ENCODE data around the gene KAT7.
A peak's percentile ranks its signal among the peaks of the same experiment; 100 is the strongest.

Gene KAT7

GRCh38 chr17:49814781-49815529 is 26.5 kb downstream of the KAT7 start:
- no peak for DNase-seq

- no peak for DNase-seq
These were observed 27.3 kb downstream of the KAT7 start for GRCh38 chr17:49815761-49816281.

DNA sequence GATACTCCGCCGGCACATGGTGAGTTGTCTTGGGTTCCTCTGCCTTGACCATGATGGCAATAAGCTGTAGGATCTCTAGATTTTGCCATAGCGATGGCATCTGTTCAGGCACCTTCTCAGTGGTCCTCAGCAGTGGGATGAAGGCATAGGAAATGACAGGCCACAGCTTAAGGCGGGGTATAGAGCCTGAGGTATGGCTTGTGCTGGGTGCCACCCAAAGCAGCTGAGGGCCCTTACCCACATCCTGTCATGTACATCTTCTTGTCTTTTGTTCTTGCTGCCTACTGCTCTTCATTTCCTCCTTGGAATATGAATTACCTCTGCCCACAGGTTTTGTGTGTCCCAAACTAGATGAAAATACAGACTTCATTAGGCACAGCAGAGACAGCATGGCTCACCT is 29.5 kb downstream of the KAT7 start:
- no peak for DNase-seq

DNA sequence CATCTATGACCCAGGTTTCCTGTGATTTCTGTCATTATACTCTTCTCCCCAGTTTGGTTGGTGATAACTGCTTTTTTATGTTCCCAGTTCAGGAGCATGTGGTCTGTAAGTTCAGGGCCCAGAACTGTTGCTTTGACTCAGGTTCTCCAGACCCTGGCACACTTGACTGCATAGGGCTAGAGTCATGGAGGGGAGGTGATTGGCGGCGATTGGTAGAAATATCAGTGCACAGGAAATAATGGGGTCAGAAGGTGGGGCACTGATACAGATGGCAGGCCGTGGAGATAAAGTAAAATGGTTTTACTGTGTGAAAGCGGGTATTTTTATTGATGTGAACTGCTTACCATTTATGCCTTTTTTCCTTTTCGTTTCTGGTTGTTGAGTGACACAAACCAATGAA is 30.7 kb downstream of the KAT7 start:
- no peak for DNase-seq

GRCh38 chr17:49819651-49820050 is 31.2 kb downstream of the KAT7 start:
- DNase-seq, result no peak

- DNase-seq, result no peak
These were observed 32.3 kb downstream of the KAT7 start for GRCh38 chr17:49820773-49821172.

- no peak for DNase-seq
These were observed 33.0 kb downstream of the KAT7 start for GRCh38 chr17:49821466-49821865.

DNA sequence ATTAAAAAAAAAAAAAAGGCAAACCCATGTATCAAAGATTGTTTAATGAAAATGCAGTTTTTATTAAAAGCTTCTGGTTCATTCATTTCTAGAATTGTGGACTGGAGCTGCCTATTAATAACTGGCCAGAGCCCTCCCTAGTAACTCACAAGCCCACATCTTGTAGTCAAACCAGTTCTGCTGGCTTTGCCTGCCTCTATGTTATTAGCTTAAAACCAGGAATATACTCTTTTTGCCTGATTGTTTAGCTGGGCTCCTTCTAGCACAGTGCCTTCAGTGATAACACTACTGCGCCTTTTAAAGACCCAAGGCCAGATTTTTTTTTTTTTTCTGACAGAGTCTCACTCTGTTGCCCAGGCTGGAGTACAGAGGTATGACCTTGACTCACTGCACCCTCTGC is 33.4 kb downstream of the KAT7 start:
- no peak for DNase-seq

- DNase-seq, result peak; percentile 43
These were observed 34.3 kb downstream of the KAT7 start for GRCh38 chr17:49822829-49823228.

DNA sequence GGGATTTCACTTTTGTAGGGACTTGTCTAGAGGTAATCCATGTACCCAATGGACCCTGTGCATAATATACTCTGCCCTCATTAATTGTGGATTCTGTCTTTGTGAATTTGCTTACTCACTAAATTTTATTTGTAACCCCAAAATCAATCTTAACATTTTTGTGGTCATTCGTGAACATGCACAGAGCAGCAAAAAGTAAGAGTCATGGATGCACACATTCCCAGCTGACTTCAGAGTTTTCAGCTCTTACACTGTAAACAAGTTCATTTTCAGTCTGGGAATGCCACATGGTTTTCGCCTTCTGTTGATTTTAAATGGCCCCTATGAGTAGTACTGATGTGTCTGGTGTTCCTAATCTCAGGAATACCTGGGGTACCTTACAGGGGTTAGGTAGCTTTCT is 35.1 kb downstream of the KAT7 start:
- peak; percentile 34 for DNase-seq

GRCh38 chr17:49825645-49826044 is 37.2 kb downstream of the KAT7 start:
- no peak for DNase-seq

DNA sequence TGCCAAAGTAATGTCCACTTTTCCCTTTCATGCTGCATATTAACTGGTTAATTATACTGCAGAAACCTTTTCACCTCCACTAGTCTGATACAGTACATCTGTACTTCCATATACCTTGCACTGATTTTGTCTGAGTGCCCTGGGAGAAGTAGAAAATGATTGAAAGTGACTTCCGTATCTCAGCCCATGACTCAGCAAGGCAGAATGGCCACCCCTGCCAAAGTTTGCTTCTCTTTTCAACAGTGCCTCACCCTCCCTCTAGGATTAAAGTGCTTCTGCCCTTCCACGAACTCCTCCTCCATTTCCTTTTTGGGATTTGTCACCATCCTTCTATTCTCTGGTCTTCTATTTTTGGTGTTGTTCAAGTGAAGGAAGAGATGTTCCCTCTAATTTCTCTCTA is 39.8 kb downstream of the KAT7 start:
- peak; percentile 46 for DNase-seq

- peak; percentile 20 for DNase-seq
These were observed 40.5 kb downstream of the KAT7 start for GRCh38 chr17:49829026-49829425.

DNA sequence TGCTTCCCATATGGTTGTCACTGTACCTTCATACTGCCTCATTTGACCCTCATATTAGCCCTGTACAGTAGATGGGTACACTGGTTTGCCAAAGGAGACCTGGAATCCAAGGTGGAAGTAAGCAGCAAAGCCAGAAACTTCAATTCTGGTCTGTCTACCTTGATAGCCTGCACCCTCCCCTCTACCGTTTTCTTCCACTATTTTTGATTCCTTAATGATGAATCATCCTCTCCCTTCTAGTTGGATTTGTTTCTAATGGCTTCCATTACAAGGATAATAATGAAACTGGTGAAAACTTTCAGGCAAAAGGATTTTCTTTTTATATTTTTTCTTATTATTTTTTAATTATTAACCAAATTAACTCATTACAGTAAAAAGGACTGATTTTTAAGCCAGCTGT is 42.1 kb downstream of the KAT7 start:
- peak; percentile 41 for DNase-seq

DNA sequence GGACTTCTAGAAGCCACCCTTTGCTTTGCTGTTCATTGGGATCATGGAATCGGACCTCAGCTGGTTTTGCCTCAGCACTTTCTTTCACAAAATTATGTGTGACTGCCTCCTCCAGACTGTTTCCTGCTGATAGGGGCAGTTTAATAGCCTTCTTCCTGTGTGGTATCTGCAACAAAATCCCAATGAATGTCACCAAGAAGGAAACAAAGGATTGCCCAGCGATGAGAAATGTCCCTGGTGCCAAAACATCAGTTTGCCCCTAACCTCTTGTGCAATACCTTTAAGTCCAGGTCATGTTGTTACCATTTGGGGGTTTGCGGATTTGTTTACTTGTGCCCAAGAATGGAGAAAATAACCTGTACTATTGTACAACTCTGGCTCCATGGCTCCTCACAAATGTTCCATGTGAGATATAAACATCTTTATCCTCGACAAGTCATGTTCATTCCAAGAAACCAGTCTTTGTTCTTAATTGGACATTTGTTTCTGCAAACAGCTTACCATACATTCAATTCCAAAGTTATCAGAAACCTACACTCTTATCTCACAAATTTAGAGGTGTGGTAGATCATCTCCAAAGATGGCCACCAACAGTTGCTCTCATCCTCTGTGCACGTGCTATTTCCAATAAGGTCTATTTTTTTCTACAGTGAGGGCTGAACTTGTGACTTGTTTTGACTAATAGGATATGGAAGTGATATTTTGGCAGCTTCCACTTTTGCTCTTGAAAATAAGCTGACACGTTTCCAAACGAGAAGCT is 44.5 kb downstream of the KAT7 start:
- no peak for DNase-seq

GRCh38 chr17:49834118-49834743 is 45.8 kb downstream of the KAT7 start:
- peak; percentile 20 for DNase-seq

DNA sequence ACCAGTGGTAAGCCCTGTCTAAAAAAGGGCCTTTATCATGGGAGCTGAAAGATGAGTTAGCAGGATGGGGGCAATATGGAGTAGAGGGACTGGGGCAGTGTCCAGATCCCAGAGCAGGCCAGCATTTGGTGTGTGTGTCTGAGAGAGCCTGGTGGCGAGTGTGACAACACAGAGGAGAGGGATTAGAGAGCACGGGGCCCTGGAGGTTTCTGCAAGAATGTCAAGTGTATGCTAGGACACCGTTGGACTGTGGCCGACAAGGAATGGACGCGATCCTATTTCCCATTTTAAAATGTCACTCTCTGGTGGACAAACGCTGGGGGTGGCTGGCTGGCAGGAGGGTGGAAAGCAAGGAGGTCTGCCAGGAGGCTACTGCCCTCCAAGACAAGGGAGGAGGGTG is 47.0 kb downstream of the KAT7 start:
- no peak for DNase-seq

DNA sequence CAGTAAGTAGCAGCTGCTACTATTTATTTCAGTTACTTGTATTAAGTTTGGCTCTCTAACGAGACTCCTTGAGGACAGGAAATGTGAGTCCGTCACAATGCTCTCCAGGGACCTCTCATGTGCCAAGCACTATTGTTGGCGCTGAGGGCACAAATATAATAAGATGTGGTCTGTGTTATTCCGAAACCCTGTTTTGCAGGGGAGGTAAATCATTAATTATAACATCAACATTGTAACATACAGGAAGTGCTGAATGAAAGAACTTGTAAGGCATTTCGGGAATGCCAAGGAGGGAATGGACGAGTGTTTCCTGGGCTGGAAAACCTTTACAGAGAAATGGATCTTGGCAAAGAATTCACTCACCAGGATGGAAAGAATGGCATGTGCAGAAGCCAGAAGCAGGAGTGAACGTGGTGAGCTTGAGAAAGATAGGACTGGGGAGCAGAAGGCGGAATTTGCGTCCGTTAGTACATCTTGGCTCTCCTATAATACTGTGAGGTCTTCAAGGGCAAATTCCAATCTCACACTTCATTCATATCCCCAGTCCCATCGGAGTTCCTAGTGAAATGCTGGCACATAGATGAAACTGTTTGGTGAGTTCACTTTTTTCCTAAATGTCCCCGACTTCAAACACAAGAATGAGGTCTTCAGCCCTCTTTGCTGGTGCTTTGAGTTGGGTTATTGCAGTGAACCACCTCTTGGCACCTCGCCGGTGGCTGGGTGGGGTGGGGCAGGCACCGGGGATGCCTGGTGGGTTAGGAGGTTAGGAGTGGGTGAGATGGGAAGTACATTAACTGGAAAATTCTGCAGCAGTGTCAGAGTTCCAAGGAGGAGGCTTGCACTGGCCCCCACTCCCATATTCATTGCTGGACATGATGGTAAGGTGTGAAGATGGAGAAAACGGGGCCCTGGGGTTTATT is 47.9 kb downstream of the KAT7 start:
- DNase-seq, result peak; percentile 82

GRCh38 chr17:49839455-49839854 is 51.0 kb downstream of the KAT7 start:
- DNase-seq, result no peak

DNA sequence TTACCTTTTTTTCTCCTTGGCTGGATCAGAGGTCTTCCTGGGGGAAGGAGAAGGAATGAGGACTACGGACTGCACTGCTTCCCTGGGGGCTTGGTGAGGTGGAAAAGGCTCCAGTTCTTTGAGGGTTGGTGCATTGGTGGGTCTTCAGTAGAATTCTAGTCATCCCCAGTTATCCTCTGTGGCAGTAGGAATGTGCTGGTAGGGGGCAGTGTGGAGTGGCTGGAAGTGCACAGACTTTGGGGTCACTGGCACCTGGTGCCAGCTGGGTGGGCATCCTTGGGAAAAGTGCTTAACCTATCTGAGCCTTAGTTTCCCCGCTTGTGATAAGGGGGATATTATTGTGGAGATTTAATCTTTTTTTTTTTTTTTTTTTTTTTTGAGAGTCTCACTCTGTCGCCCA is 53.1 kb downstream of the KAT7 start:
- DNase-seq, result no peak

DNA sequence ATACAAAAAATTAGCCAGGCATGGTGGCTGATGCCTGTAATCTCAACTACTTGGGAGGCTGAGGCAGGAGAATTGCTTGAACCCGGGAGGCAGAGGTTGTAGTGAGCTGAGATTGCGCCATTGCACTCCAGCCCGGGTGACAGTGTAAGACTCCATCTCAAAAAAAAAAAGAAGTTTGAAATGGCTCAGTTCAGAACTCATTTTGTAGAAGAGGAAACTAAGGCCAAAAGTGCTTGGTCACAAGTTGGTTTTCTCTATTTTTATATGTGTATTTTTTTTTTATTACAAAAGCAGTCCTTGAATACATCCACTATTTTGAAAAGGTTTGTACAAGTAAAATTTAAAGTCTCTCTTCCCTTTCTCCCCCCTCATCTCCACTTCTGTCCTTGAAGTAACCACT is 53.9 kb downstream of the KAT7 start:
- DNase-seq, result no peak

- no peak for DNase-seq
These were observed 54.4 kb downstream of the KAT7 start for GRCh38 chr17:49842846-49843245.

All from fibroblast of upper back skin (primary cell).